AG08395 (cell line): ENCODE measurements around the gene SPATA25.
"Not testable (repeated sequence)": the region's sequence is repeated elsewhere in the genome, so short reads cannot be mapped to it uniquely, and the experiment has no call there.

Source experiments
- DNase-seq: peaks from one replicate; pipeline ENCODE4 v3.0.0; 2012; ENCODE audit warnings: mixed read lengths, low spot score

Gene SPATA25, protein sequence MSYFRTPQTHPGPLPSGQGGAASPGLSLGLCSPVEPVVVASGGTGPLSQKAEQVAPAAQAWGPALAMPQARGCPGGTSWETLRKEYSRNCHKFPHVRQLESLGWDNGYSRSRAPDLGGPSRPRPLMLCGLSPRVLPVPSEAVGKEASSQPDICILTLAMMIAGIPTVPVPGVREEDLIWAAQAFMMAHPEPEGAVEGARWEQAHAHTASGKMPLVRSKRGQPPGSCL

GRCh38 chr20:45887346-45887715 is at the start of gene SPATA25:
TSS of gene SPATA25 (minus strand) at chr20:45887622. CDS start at chr20:45887590, 32 bp downstream.
- DNase-seq, result no peak

DNA sequence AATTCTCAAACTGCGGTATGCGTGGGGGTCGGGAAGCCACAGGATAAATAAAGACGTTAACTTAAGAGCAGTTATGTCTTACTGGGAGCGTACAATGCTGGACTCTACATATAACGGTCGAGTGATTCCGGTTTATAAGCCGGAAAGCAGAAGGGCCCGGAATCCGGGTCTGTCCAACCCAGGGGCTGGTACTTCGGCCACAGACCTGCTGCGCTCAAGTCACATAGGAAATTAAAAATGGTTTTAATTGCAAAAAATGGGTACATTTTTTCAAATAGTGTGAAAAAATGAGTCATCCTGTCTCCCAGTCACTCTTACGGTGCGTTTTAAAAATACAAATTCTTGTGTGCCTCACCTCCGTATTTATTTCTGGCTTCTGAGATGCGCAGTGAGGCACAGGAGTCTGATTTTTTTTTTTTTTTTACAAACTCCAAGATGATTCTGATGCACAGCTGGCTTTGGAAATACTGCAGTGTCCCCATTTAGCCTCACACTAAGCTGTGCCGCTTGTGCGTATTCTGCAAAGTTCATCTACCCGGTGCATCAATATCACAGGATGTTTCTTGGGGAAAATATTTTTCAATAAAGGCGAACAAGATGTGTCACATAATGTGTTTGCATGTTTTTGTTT is 48.1 kb upstream of the SPATA25 start:
- DNase-seq, result no peak

DNA sequence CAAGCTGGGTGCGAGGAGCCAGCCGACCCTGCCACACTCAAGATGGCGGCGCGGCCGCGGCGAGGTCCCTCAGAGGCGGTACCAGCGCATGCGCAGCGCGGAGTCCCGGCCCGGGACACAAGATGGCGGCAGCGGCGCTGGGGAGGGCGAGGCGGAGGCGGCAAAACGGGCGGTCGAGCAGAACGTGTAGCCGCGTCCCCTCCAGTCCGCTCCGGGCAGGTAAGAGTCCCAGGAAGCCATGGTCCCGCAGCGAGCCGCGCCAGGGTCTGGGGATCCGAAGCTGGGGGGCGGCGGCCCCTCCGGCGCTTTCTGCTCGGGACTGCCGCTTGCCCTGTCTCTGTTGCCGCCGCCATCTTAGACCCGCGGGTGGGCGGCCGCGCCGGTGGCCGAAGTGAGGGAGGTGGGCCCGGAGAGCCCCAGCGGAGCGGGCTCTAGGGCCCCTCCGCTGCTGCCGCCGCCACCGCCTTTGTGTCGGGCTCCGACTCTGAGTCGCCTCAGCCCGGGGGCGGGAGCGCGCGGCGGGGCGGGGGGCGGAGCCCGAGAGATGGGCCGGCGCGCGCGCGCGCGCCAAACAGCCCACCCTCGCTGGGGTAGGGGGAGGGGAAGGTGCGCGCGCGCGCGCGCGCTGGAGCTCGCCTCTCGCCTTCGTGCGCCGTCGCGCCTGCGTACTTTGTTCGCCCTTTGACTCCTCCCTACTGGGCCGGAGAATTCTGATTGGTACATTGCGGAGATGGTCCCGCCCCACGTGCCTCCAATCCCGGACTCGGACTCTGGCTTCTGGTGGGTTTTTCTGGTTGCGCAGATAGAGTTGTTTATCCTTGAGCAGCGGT is 47.4 kb upstream of the SPATA25 start, which contains the start of gene PCIF1:
Gene PCIF1, plus strand, starts transcription at position 98 of the 830 bp plus-strand sequence. CDS start 4,317 bp downstream, outside the sequence.
- DNase-seq, result peak; percentile 100

GRCh38 chr20:45934046-45934585 is 46.7 kb upstream of the SPATA25 start:
- no peak for DNase-seq

- DNase-seq, result peak; percentile 77
These were observed 46.0 kb upstream of the SPATA25 start for GRCh38 chr20:45933266-45934045.

DNA sequence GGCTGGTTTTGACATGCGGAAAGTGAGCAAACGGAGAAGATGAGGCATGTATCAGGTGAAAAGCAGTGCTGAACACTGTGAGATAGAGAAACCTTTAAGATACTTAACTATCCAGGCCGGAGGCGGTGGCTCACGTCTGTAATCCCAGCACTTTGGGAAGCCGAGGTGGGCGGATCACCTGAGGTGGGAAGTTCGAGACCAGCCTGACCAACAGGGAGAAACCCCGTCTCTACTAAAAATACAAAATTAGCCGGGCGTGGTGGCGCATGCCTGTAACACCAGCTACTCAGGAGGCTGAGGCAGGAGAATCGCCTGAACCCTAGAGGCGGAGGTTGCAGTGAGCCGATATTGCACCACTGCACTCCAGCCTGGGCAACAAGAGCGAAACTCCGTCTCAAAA is 44.3 kb upstream of the SPATA25 start:
- not testable (repeated sequence) for DNase-seq

GRCh38 chr20:45927071-45927878 is 39.9 kb upstream of the SPATA25 start:
- DNase-seq, result no peak

GRCh38 chr20:45926731-45927070 is 39.3 kb upstream of the SPATA25 start:
- DNase-seq, result no peak

- DNase-seq, result no peak
These were observed 38.5 kb upstream of the SPATA25 start for GRCh38 chr20:45925821-45926506.

DNA sequence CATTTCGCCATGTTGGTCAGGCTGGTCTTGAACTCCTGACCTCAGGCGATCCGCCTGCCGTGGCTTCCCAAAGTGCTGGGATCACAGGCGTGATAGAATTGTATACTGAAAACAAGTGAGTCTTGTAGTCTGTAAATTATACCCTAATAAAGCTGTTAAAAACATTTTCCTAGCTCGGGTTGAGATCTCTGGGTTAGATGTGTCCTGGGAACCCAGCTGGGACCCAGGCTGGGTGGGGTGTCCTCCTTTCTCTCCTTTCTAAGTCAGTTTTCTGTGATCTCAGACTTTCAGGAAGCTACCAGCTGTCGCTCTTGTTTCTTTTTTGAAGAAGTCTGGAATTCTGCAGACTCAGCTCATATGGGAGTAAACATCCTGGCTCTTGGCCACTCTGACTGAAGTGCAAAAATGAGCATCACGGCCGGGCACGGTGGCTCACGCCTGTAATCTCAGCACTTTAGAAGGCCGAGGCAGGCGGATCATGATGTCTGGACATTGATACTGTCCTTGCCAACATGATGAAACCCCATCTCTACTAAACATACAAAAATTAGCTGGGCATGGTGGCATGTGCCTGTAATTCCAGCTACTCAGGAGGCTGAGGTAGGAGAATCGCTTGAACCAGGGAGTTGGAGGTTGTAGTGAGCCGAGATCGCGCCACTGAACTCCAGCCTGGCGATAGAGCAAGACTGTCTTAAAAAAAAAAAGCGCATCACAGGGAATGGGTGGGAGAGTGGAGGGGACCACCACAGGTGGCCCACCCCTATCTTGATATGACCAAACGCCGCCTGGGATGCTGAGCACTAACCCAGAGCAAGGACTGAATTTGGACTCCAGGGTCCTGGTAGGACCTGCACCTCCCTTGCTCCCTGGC is 37.2 kb upstream of the SPATA25 start:
- peak; percentile 66 for DNase-seq

DNA sequence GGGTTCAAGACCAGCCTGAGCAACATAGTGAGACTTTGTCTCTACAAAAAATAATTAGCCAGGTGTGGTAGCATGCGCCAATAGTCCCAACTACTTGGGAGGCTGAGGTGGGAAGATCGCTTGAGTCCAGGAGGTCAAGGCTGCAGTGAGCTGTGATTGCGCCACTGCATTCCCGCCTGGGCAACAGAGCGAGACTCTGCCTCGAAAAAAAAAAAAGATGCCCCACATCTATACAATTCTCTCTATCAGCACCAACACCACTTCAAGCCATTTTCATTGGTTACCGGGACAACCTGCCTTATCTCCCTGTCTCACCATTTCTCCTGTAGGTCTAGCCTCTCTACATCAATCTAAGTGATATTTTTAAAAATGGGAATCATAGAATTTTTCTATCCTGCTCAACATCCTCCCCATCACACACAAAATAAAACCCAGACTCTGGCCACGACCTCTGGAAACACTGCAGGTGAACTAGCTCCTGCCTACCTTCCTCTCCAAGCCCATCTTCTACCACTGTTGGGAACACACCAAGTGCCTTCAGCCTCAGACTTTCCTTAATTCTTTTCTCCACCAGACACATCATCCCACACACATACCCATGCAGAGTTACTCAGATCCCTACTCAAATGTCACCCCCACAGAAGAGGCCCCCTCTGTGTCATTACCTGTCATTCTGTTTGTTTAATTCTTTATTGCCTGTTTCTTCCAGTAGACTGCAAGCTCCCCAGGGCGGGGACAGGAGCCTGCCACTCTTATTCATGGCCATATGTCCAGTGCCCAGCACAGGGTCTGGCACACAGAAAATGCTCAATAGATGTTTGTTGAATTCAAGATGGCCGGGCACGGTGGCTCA is 34.1 kb upstream of the SPATA25 start:
- DNase-seq, result no peak

DNA sequence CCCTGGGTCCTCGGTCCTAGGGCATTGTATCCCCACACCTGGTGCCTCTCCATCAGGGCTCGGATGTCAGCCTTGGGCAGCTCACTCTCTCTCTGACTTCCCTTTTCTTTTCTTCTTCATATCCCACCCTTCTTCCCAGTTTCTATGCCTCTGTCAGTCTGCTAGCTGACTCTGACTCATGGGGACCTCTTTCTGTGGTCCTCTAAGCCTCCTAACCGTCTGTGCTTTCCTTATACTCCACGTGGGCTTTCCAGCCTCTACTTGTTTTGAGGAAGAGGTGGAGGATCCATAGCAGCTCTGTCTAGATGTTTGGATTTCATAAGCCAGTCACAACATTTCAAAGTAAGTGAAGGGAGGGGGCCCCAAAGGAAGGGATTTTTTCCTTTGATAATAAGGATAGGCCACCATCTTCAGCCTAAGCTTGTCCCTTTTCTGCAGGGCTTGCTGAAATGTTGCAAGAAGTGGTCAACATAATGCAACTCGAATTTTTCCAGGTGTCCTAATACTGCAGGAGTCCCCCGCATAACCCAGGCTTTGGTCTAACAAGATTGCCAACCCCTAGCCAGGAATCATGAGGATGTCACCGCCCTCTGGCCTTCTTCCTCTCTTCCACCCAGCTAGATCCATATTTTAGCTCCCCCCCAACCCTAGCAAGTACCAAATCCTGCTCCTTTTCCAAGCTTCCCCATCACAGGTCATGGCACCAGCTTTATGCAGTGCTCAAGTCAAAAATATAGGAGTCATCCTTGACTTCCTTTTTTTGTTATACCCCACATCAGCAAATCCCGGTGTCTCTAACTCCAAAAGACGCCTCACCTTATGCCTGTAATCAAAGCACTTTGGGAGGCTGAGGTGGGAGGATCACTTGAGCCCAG is 33.3 kb upstream of the SPATA25 start:
- no peak for DNase-seq

DNA sequence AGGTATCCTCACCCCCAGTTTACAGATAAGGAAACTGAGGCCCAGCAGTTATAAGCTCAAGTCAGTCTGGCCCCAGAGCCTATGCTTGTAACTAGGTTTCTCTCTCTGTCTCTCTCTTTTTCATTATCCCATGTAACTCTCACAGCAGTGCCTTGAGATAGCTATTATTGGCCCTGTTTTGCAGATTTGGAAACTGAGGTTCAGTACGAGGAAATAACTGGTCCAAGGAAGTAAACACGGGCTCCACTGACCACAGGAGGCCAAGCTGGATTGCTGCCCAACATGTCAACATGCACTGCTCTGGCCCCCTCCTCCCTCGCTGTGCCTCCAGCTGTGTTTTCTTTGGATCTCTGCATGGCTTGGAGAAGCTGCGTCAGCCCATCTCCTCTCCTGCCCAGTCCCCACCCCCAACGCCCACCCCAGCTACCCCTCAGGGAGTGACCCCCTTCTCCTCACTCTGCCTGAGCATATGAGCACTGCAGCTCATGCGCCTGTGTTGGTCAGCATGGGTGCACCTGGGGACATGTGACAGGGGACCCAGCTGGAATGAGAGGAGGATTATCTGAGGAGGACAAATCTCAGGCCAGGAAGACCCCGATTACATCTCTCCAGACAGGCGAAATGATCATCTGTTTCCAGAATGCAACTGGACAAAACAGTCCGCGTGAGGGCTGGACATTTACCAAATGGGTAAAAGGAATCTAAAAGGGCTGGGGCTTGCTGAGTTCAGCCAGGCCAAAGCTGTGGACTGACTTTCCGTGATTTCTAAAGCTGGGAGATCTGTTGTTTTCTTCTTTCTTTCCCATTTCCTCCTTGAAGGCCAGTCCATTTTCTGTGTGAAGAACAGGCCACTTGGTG is 32.3 kb upstream of the SPATA25 start:
- no peak for DNase-seq

DNA sequence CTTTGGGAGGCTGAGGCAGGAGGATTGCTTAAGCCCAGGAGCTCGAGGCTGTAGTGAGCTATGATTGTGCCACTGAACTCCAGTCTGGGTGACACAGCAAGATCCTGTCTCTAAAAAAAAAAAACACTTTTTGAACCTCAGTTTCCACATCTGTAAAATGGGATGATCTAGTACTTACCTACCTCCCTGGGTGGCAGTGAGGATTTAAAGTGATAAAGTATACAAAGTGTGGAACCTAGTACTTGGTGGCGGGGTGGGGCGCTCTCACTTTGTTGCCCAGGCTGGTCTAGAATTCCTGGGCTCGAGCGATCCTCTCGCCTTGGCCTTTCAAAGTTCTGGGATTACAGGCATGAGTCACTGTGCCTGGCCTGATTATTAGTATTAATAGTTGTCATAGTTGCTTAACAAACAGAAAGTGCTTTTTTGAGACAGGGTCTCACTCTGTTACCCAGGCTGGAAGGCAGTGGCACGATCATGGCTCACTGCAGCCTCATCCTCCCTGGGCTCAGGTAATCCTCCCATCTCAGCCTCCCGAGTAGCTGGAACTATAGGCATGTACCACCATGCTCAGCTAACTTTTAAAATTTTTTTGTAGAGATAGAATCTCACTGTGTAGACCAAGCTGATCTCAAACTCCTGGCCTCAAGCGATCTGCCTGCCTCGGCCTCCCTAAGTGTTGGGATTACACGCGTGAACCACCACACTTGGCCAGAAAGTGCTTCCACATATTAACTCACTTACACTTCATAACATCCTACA is 31.5 kb upstream of the SPATA25 start:
- DNase-seq, result no peak

DNA sequence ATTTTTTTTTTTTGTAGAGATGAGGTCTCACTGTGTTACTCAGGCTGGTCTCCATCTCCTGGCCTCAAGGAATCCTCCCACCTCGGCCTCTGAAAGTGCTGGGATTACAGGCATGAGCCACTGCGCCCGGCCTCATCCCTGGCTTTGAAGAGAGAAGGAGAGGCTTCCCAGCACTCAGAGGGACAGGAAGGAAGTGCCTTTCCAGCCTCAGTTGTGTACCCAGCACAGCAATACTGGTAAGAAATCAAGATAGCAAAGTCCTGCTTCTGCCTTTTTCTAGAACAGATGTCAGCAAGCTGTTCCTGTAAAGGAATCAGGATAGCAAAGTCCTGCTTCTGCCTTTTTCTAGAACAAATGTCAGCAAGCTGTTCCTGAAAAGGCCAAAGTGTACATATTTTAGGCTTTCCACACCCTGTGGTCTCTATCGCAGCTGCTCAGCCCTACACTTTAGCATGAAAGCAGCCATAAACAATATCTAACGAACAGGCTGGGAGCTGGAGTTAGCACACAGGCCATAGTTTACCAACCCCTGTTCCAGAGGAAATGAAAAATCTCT is 30.8 kb upstream of the SPATA25 start:
- no peak for DNase-seq

DNA sequence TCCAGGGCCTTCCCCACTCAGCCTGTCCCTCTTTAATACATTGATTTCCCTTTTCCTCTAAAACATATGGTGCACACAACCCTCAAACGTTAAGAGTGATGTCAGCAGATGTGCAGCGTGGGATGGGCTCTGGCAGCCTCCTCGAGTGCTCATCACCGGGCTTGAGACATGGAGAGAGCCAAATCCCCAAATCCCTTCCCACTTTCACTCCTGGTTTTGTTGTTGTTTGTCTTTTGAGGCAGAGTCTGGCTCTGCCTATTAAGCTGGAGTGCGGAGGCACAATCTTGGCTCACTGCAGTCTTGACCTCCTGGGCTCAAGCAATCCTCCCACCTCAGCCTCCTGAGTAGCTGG is 30.3 kb upstream of the SPATA25 start:
- DNase-seq, result no peak
